Measurements from ENCODE around the gene HOXB2. TPM values are rescaled to one million over a fixed set of nuclear protein-coding genes. Genes with fewer than 3 reads are reported as not detected.

HOXB2 gene
- 2.5 TPM for total RNA-seq
- long read RNA-seq, result 0 reads

DNA sequence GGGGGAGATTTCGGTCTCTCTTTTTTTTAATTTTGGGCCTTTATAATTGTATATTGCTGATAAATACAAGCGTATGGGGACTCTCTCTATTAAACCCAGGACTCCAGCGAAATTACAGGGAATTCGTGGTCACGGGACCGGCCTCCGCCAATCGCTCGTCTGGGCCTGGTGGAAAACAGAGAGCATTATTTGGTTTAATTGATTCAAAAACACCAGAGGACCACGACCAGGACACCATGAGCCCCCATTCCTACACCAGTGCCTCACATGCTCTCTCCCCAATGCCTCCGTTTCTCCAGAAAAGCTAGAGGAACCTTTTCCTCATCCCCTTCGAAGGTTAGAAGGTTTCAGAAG lies at the start of gene HOXB2:
Gene HOXB2, minus strand, starts transcription at position 88 of the 354 bp plus-strand sequence. CDS start 198 bp downstream, outside the sequence.
- intact Hi-C loops (cut with DNase I), result no loop called here
- ATAC-seq, result no peak
- no peak for DNase-seq (ENCODE audit: missing footprints)

DNA sequence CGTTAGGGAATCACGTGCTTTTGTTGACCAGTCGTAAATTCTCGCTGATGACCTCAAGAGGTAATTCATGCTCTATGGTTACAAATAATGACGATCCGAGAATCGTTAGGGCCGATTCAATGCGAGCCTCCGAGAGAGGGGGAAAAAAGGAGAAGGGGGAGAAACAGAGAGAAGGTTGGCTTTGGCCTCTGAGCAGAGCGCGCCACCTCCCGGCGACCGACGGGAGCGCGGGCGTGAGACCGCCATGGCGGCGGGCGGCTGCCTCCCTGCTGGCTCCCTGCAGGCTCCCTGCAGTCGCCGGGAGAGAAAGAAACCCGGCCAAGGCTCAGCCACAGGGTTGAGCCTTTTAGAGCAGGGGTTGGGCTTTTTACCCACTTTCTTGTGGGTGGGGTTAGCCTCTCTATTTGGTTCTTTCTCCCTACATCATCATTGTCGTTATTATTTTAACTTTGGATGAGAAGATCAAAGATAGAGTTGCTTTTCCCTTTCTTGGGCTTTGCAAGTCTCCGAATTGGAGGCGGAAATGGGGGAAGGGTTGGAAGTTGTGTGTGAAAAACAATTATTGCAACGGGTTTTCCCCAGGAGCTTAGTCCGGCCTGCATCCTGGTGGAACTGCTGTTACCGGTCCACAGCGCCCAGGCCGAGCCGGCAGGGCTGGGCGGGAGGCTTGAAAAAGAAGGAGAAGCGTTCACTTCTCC lies 49.1 kb upstream of the HOXB2 start:
- DNase-seq (ENCODE audit: missing footprints) (peak; percentile 84), ATAC-seq (peak; percentile 62)
- intact Hi-C loops (cut with DNase I), result loop anchor here (10.0 kb wide), 1 partner anchor 239 kb away; no protein-coding TSS in a partner anchor

- DNase-seq (ENCODE audit: missing footprints), result no peak
- no peak for ATAC-seq
- intact Hi-C loops (cut with DNase I), result loop anchor here (10.0 kb wide), 1 partner anchor 238 kb away; no protein-coding TSS in a partner anchor
Measured at GRCh38 chr17:48593126-48593829, 48.4 kb upstream of the HOXB2 start, which contains the start of gene HOXB5. Gene HOXB5 (minus strand): TSS chr17:48593779. CDS start chr17:48593682, 97 bp downstream.

- no peak for DNase-seq (ENCODE audit: missing footprints)
- intact Hi-C loops (cut with DNase I), result loop anchor here (10.0 kb wide), 1 partner anchor 238 kb away; no protein-coding TSS in a partner anchor
- ATAC-seq, result no peak
Measured at GRCh38 chr17:48592577-48592976, 47.7 kb upstream of the HOXB2 start.

- intact Hi-C loops (cut with DNase I), result loop anchor here (10.0 kb wide), 1 partner anchor 237 kb away; no protein-coding TSS in a partner anchor
- ATAC-seq (no peak), DNase-seq (ENCODE audit: missing footprints) (no peak)
Measured at GRCh38 chr17:48592057-48592514, 47.2 kb upstream of the HOXB2 start.

GRCh38 chr17:48591255-48592056 lies 46.5 kb upstream of the HOXB2 start:
- intact Hi-C loops (cut with DNase I), result loop anchor here (10.0 kb wide), 1 partner anchor 237 kb away; no protein-coding TSS in a partner anchor
- DNase-seq (ENCODE audit: missing footprints) (no peak), ATAC-seq (no peak)

DNA sequence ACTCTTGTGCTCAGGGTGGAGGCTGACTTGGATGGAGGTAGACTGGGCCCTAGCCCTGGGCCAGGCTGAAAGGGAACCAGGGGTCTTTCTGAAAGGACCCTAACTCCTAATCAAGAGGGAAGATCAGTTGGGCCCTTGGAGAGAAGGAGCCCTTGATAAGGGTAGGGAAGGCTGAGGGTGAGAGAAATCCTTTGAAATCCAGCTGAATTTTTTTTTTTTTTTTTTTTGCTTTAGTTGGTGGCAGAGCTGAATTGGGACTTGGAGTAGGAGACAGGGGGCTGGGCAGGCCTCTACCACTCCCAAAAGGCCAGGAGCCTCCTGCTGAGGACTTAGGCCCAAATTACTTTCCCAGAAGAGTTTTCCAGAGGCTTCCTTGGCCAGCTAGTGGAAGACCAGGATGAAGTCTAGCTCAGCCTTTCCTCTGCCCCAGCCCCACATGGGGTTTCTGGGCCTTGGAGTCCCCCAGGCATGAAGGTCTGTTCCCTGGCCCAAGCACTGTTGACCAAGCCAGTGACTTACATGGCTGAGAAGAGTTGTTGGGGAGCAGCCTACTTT lies 45.8 kb upstream of the HOXB2 start:
- DNase-seq (ENCODE audit: missing footprints) (no peak), ATAC-seq (no peak)
- intact Hi-C loops (cut with DNase I), result loop anchor here (10.0 kb wide), 1 partner anchor 236 kb away; no protein-coding TSS in a partner anchor

GRCh38 chr17:48589831-48590606 lies 45.1 kb upstream of the HOXB2 start, which contains the start of gene HOXB3:
Gene HOXB3 (minus strand): TSS chr17:48590241. CDS start chr17:48552474, 37,767 bp downstream.
- no peak for DNase-seq (ENCODE audit: missing footprints)

DNA sequence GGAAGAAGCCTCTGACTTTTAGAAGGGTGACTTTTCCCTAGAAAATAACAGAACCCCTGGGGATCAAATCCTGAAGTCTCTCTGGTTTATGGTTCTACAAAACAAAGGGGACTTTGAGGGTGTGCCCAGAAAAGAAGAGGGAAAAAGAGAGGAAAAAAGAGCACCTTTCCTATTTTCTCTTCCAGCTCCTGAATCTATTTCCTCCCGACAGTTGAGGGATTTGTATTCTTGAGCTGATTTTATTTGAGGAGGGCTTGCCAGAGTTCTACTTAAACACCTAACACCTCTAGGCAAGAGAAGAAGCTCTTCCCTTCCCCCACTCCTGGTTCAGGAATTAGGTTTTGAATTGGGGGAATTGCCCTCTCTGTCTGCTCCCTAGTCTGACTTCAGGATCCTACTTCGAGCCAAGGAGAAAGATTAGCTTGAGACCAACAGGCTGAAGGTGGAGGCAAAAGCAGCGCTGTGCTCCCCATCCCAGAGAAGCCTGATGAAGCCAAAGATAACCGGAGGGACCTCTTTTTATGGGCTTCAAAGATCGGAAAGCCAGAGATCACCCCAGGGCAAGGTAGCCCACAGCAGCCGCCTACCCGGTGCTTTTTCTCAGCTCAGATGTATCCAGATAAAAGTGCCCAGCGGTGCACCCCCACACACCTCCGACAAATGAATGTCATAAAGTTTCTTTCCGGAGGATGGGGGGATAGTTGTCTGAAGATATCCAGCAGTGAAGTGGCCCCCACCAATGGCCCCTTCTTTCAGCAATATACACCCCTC lies 44.3 kb upstream of the HOXB2 start:
- ATAC-seq (no peak), DNase-seq (ENCODE audit: missing footprints) (no peak)
- intact Hi-C loops (cut with DNase I), result no loop called here

More at GRCh38 chr17:48589831-48590606, 45.1 kb upstream of the HOXB2 start, which contains the start of gene HOXB3:
- no peak for ATAC-seq
- intact Hi-C loops (cut with DNase I), result loop anchor here (10.0 kb wide), 1 partner anchor 235 kb away; no protein-coding TSS in a partner anchor

GRCh38 chr17:48588528-48588927 lies 43.6 kb upstream of the HOXB2 start:
- DNase-seq (ENCODE audit: missing footprints) (no peak), ATAC-seq (no peak)
- intact Hi-C loops (cut with DNase I), result no loop called here

DNA sequence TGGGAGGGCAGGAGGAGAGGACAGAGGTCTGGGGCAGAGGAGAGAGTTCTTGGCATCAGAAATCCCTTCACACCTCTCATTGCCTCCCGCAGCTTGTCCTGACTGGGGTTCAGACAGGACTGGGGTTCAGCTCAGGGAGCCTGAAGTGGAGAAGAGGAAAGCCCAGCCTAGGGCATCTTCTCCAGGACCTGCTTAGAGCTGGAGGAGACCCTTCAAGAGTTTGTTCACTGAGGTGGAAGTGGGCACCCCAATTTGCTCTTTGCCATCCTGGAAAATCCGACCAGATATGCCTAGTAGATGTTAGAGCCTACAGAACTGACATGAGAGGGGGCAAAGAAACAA lies 43.1 kb upstream of the HOXB2 start:
- DNase-seq (ENCODE audit: missing footprints) (no peak), ATAC-seq (no peak)
- intact Hi-C loops (cut with DNase I), result no loop called here

GRCh38 chr17:48587276-48588073 lies 42.6 kb upstream of the HOXB2 start:
- intact Hi-C loops (cut with DNase I), result no loop called here
- DNase-seq (ENCODE audit: missing footprints) (no peak), ATAC-seq (no peak)

GRCh38 chr17:48586355-48587258 lies 41.7 kb upstream of the HOXB2 start:
- DNase-seq (ENCODE audit: missing footprints) (no peak), ATAC-seq (no peak)
- intact Hi-C loops (cut with DNase I), result no loop called here

DNA sequence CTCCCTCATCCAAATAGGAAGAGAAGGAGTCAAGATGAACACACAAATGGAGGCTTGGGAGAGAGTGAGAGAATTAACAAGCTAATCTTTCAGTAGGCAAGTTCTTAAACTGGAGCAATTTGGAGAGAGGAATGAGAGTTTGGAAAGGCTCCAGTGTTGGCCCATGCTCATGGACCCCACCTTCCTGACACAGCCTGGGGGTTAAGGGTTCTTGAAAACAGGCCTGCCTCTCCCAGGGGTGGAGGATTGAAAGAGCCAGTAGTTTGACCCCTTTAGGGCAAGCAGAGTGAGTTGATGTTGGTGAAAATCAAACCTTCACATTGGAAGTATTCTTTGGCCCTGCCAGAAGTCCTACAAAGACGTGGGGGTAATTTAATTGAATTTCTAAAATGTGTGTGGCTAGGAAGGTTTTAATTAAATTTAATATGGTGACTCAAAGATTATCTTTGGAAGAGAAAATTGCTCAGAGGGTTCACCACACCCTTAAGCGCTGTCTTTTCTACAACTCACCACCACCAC lies 39.4 kb upstream of the HOXB2 start:
- ATAC-seq (no peak), DNase-seq (ENCODE audit: missing footprints) (no peak)
- intact Hi-C loops (cut with DNase I), result no loop called here

GRCh38 chr17:48583708-48584222 lies 38.9 kb upstream of the HOXB2 start:
- intact Hi-C loops (cut with DNase I), result no loop called here
- DNase-seq (ENCODE audit: missing footprints) (no peak), ATAC-seq (no peak)
